ENCODE measurements around the gene MUC20.

GRCh38 chr3:195701042-195701915 is 19.5 kb upstream of the MUC20 start:
- no peak for TF ChIP-seq CTCF (conservative IDR thresholded peaks at IDR 0.05; ENCODE audit: low read depth in 2 of 2)
- no peak for TF ChIP-seq ZNF114 (CRISPR knock-in tag; IDR thresholded peaks at IDR 0.05)
- TF ChIP-seq REST (IDR thresholded peaks at IDR 0.05; ENCODE audit: unreplicated experiment), result no peak
- TF ChIP-seq EZH2 (IDR thresholded peaks at IDR 0.05; ENCODE audit: low read depth, unreplicated experiment), result no peak
- TF ChIP-seq CREB1 (CRISPR knock-in tag; IDR thresholded peaks at IDR 0.05; ENCODE audit: low read depth), result no peak
- TF ChIP-seq JUNB (IDR thresholded peaks at IDR 0.05; ENCODE audit: unreplicated experiment), result no peak
- TF ChIP-seq NANOG (IDR thresholded peaks at IDR 0.05; ENCODE audit: borderline replicate concordance), result no peak
- no peak for TF ChIP-seq EZH2phosphoT487 (IDR thresholded peaks at IDR 0.05; ENCODE audit: unreplicated experiment)
- TF ChIP-seq ZNF331 (CRISPR knock-in tag; IDR thresholded peaks at IDR 0.05; ENCODE audit: low read depth), result no peak
